Cortex of kidney (tissue), 1 donor: ENCODE measurements around the gene TTLL5.

Source experiments
- DNase-seq: peaks from one replicate; lab custom pipeline; 2025; lab: John Stamatoyannopoulos, UW

Gene TTLL5

GRCh38 chr14:75732888-75733287, 71.8 kb downstream of the TTLL5 start:
- DNase-seq, result no peak

GRCh38 chr14:75734854-75735253, 73.8 kb downstream of the TTLL5 start:
- no peak for DNase-seq

GRCh38 chr14:75736845-75737485, 75.9 kb downstream of the TTLL5 start:
- DNase-seq, result no peak

- no peak for DNase-seq
These were observed 77.1 kb downstream of the TTLL5 start for GRCh38 chr14:75738192-75738591.

GRCh38 chr14:75742867-75743266, 81.8 kb downstream of the TTLL5 start:
- DNase-seq, result no peak

- no peak for DNase-seq
These were observed 86.9 kb downstream of the TTLL5 start for GRCh38 chr14:75747899-75748298.

GRCh38 chr14:75748336-75748735, 87.3 kb downstream of the TTLL5 start:
- no peak for DNase-seq

GRCh38 chr14:75751296-75751695, 90.2 kb downstream of the TTLL5 start:
- no peak for DNase-seq

GRCh38 chr14:75752086-75752485, 91.0 kb downstream of the TTLL5 start:
- no peak for DNase-seq

GRCh38 chr14:75752907-75753594, 92.0 kb downstream of the TTLL5 start:
- no peak for DNase-seq

GRCh38 chr14:75753696-75754095, 92.7 kb downstream of the TTLL5 start:
- no peak for DNase-seq

- no peak for DNase-seq
These were observed 96.8 kb downstream of the TTLL5 start for GRCh38 chr14:75757644-75758402.

- no peak for DNase-seq
These were observed 103.0 kb downstream of the TTLL5 start for GRCh38 chr14:75764020-75764419.

- no peak for DNase-seq
These were observed 108.1 kb downstream of the TTLL5 start for GRCh38 chr14:75769047-75769685.

GRCh38 chr14:75770635-75771034, 109.6 kb downstream of the TTLL5 start:
- DNase-seq, result no peak

GRCh38 chr14:75771595-75771994, 110.5 kb downstream of the TTLL5 start:
- no peak for DNase-seq

- DNase-seq, result no peak
These were observed 112.0 kb downstream of the TTLL5 start for GRCh38 chr14:75773046-75773445.

- DNase-seq, result no peak
These were observed 120.0 kb downstream of the TTLL5 start for GRCh38 chr14:75781096-75781495.

- no peak for DNase-seq
These were observed 122.1 kb downstream of the TTLL5 start for GRCh38 chr14:75783184-75783583.

- DNase-seq, result no peak
These were observed 122.7 kb downstream of the TTLL5 start for GRCh38 chr14:75783602-75784313.

GRCh38 chr14:75784314-75784686, 123.3 kb downstream of the TTLL5 start:
- no peak for DNase-seq

GRCh38 chr14:75793806-75794205, 132.8 kb downstream of the TTLL5 start:
- no peak for DNase-seq
